H9 (cell line): ENCODE results near the gene NUBP1. TPM values are rescaled to one million over a fixed set of nuclear protein-coding genes. Genes with fewer than 3 reads are reported as not detected.

Source experiments
- DNase-seq: peaks from one replicate; pipeline ENCODE4 v3.0.0-alpha.2; 2017
- H2AFZ ChIP-seq: one replicate; pipeline ENCODE4 v1.6.1; 2013; ENCODE audit warnings: mild to moderate bottlenecking, low read length, control low read depth, moderate library complexity
- H2AK5ac ChIP-seq: 2 replicates; pipeline ENCODE4 v1.6.1; 2013; ENCODE audit warnings: low read length, control low read depth, mixed read lengths; ENCODE audit not compliant: insufficient read length
- H2BK120ac ChIP-seq: one replicate; pipeline ENCODE4 v1.6.1; 2013; ENCODE audit warnings: low read depth, mild to moderate bottlenecking, low read length, control low read depth, inconsistent platforms; ENCODE audit not compliant: poor library complexity, severe bottlenecking
- H2BK12ac ChIP-seq: 2 replicates; pipeline ENCODE4 v1.6.1; 2013; ENCODE audit warnings: low read length, control low read depth, mixed read lengths, low read depth; ENCODE audit not compliant: insufficient read length
- H2BK15ac ChIP-seq: 2 replicates; pipeline ENCODE4 v1.6.1; 2013; ENCODE audit warnings: low read depth, low read length, control low read depth
- H2BK20ac ChIP-seq: one replicate; pipeline ENCODE4 v1.6.1; 2013; ENCODE audit warnings: low read depth, mild to moderate bottlenecking, low read length, control low read depth, inconsistent platforms; ENCODE audit not compliant: poor library complexity, severe bottlenecking
- H2BK5ac ChIP-seq: 2 replicates; pipeline ENCODE4 v1.6.1; 2013; ENCODE audit warnings: low read length, control low read depth, mixed read lengths; ENCODE audit not compliant: insufficient read length
- H3K14ac ChIP-seq: 2 replicates; pipeline ENCODE4 v1.6.1; 2013; ENCODE audit warnings: low read length, control low read depth; ENCODE audit not compliant: insufficient read depth
- H3K18ac ChIP-seq: 2 replicates; pipeline ENCODE4 v1.6.1; 2013; ENCODE audit warnings: low read depth, mild to moderate bottlenecking, mixed read lengths, low read length, control low read depth; ENCODE audit not compliant: insufficient read length
- H3K23ac ChIP-seq: 2 replicates; pipeline ENCODE4 v1.6.1; 2013; ENCODE audit warnings: low read length, control low read depth, mixed read lengths, low read depth; ENCODE audit not compliant: insufficient read length
- H3K23me2 ChIP-seq: 2 replicates; pipeline ENCODE4 v1.6.1; 2013; ENCODE audit warnings: low read depth, mild to moderate bottlenecking, mixed read lengths, low read length, control low read depth; ENCODE audit not compliant: insufficient read length, poor library complexity, severe bottlenecking
- H3K27ac ChIP-seq: 2 replicates; pipeline ENCODE4 v1.5.1; 2013; ENCODE audit warnings: low read length, control low read depth, mixed read lengths, low read depth; ENCODE audit not compliant: insufficient read length
- H3K27me3 ChIP-seq: 2 replicates; pipeline ENCODE4 v1.6.1; 2013; ENCODE audit warnings: low read length, control low read depth, inconsistent platforms; ENCODE audit not compliant: insufficient read depth
- H3K4ac ChIP-seq: 2 replicates; pipeline ENCODE4 v1.6.1; 2013; ENCODE audit warnings: low read depth, mild to moderate bottlenecking, control low read depth, inconsistent platforms, low read length, moderate library complexity
- H3K4me1 ChIP-seq: 2 replicates; pipeline ENCODE4 v1.6.1; 2013; ENCODE audit warnings: low read length, control low read depth, inconsistent platforms; ENCODE audit not compliant: insufficient read depth
- H3K4me2 ChIP-seq: 2 replicates; pipeline ENCODE4 v1.6.1; 2013; ENCODE audit warnings: low read length, control low read depth, mixed read lengths; ENCODE audit not compliant: insufficient read length, insufficient read depth
- H3K56ac ChIP-seq: 2 replicates; pipeline ENCODE4 v1.6.1; 2013; ENCODE audit warnings: low read depth, mild to moderate bottlenecking, mixed read lengths, low read length, control low read depth; ENCODE audit not compliant: insufficient read length
- H3K79me1 ChIP-seq: 2 replicates; pipeline ENCODE4 v1.6.1; 2013; ENCODE audit warnings: low read depth, mild to moderate bottlenecking, moderate library complexity, low read length, control low read depth, inconsistent platforms; ENCODE audit not compliant: insufficient read depth, poor library complexity, severe bottlenecking
- H3K79me2 ChIP-seq: 2 replicates; pipeline ENCODE4 v1.6.1; 2013; ENCODE audit warnings: low read length, control low read depth, inconsistent platforms; ENCODE audit not compliant: insufficient read depth
- H3K9ac ChIP-seq: 2 replicates; pipeline ENCODE4 v1.6.1; 2013; ENCODE audit warnings: low read length, control low read depth, mixed read lengths; ENCODE audit not compliant: insufficient read length; ENCODE audit errors: extremely low read depth
- H3K9me3 ChIP-seq: one replicate; pipeline ENCODE4 v1.6.1; 2013; ENCODE audit warnings: low read depth, low read length, inconsistent platforms; ENCODE audit not compliant: control insufficient read depth
- H3T11ph ChIP-seq: one replicate; pipeline ENCODE4 v1.6.1; 2013; ENCODE audit warnings: mild to moderate bottlenecking, low read length, control low read depth, inconsistent platforms
- H4K20me1 ChIP-seq: one replicate; pipeline ENCODE4 v1.6.1; 2013; ENCODE audit not compliant: control insufficient read depth, insufficient read length, insufficient read depth
- H4K5ac ChIP-seq: 2 replicates; pipeline ENCODE4 v1.6.1; 2013; ENCODE audit warnings: low read depth, mild to moderate bottlenecking, mixed read lengths, low read length, control low read depth; ENCODE audit not compliant: insufficient read length
- H4K8ac ChIP-seq: replicated peaks from 2 replicates; pipeline ENCODE4 v1.6.1; 2013; ENCODE audit warnings: low read length, control low read depth, mixed read lengths, low read depth; ENCODE audit not compliant: insufficient read length
- H4K91ac ChIP-seq: 2 replicates; pipeline ENCODE4 v1.6.1; 2013; ENCODE audit warnings: low read depth, mild to moderate bottlenecking, moderate library complexity, mixed read lengths, low read length, control low read depth; ENCODE audit not compliant: insufficient read length
- H3K27ac Mint-ChIP-seq, 3 experiments: 2 replicates in 2 of 3; 3 replicates in 1 of 3; pipeline ENCODE4 v1.8.0; 2020 to 2021; ENCODE audit warnings: mixed read lengths in 3 of 3, mild to moderate bottlenecking in 1 of 3, moderate library complexity in 1 of 3
- H3K27me3 Mint-ChIP-seq: 2 replicates; pipeline ENCODE4 v1.8.0; 2021; ENCODE audit warnings: low read depth, mild to moderate bottlenecking, moderate library complexity, mixed read lengths
- H3K36me3 Mint-ChIP-seq, 3 experiments: 2 replicates in 2 of 3; 3 replicates in 1 of 3; pipeline ENCODE4 v1.8.0; 2020 to 2021; ENCODE audit warnings: low read depth in 3 of 3, mixed read lengths in 3 of 3; ENCODE audit not compliant: insufficient read depth in 1 of 3
- H3K4me1 Mint-ChIP-seq, 2 experiments: 2 replicates each; pipeline ENCODE4 v1.8.0; 2020; ENCODE audit warnings: mixed read lengths in 2 of 2
- H3K4me3 Mint-ChIP-seq, 2 experiments: 2 replicates in 1 of 2; 3 replicates in 1 of 2; pipeline ENCODE4 v1.8.0; 2020 to 2021; ENCODE audit warnings: mild to moderate bottlenecking in 2 of 2, mixed read lengths in 2 of 2, moderate library complexity in 1 of 2
- H3K9me3 Mint-ChIP-seq, 2 experiments: 2 replicates in 1 of 2; 3 replicates in 1 of 2; pipeline ENCODE4 v1.8.0; 2020; ENCODE audit warnings: mild to moderate bottlenecking in 2 of 2, mixed read lengths in 2 of 2, moderate library complexity in 1 of 2
- CTCF ChIP-seq: fragments of 200-600 bp; sonication (generic); conservative IDR thresholded peaks from 3 replicates; pipeline ENCODE4 v1.8.0; 2021; ENCODE audit warnings: antibody characterized with exemption, mild to moderate bottlenecking
- WGBS: extraction: QIAGEN DNeasy Blood & Tissue Kit; methylation state at CpG from one replicate; pipeline ENCODE4 v1.1.7; 2013; ENCODE audit warnings: missing lambda C conversion rate, low lambda C conversion rate, mixed read lengths; ENCODE audit not compliant: insufficient read length; ENCODE audit errors: extremely low coverage; 5-methylcytosine and 5-hydroxymethylcytosine counted together
- total RNA-seq: library from RNA; stranded (reverse); gene quantifications from 2 replicates; pipeline ENCODE4 v1.2.1, GENCODE V29; 2021

Gene NUBP1
- total RNA-seq, 1 experiment from 2014 or later, result 36.5 TPM

GRCh38 chr16:10767127-10767526 lies 23.5 kb downstream of the NUBP1 start:
- no CpG with 5 or more reads among the region's 7 CpGs for WGBS
- H2BK120ac ChIP-seq, result no peak overlapping the region
- no peak for DNase-seq
- H3K23me2 ChIP-seq, result no peaks in the 10 kb centered on the region
- no peak overlapping the region for H3T11ph ChIP-seq
- no peak overlapping the region for H4K91ac ChIP-seq
- H2BK5ac ChIP-seq, result no peak overlapping the region
- H3K4me1 ChIP-seq, result no peaks in the 10 kb centered on the region
- H4K5ac ChIP-seq, result no peak overlapping the region
- H2AFZ ChIP-seq, result no peak overlapping the region
- H3K14ac ChIP-seq, result no peak overlapping the region
- no peak for TF ChIP-seq CTCF
- H3K9ac ChIP-seq, result no peak overlapping the region
- H2BK15ac ChIP-seq, result no peak overlapping the region
- H3K4ac ChIP-seq, result no peak overlapping the region
- Mint-ChIP-seq H3K36me3 (peaks cover 15 to 48% (median 41%) of the 10 kb centered on the region in 3 experiments; a peak in 6 of 7 replicates), H3K9me3 (peaks cover 0 to 2% of the 10 kb centered on the region in 2 experiments; a peak in 1 of 5 replicates), H3K27ac (no peak overlapping the region), H3K4me1 (no peaks in the 10 kb centered on the region), H3K4me3 (no peak overlapping the region), H3K27me3 (no peaks in the 10 kb centered on the region)
- no peak overlapping the region for H2AK5ac ChIP-seq
- no peak overlapping the region for H3K18ac ChIP-seq
- no peak overlapping the region for H3K23ac ChIP-seq
- no peak overlapping the region for H3K27ac ChIP-seq
- H3K9me3 ChIP-seq, result no peaks in the 10 kb centered on the region
- no peaks in the 10 kb centered on the region for H3K27me3 ChIP-seq
- H3K56ac ChIP-seq, result no peak overlapping the region
- H2BK12ac ChIP-seq, result no peak overlapping the region
- H3K79me1 ChIP-seq, result no peaks in the 10 kb centered on the region
- H3K4me2 ChIP-seq, result no peak overlapping the region
- no peak overlapping the region for H2BK20ac ChIP-seq
- H4K8ac ChIP-seq, result no peak overlapping the region
- no peaks in the 10 kb centered on the region for H4K20me1 ChIP-seq
- H3K79me2 ChIP-seq, result no peaks in the 10 kb centered on the region
